ENCODE data around the gene CA5A. TPM values are rescaled to one million over a fixed set of nuclear protein-coding genes. Genes with fewer than 3 reads are reported as not detected.

The CA5A gene
- total and polyA plus RNA-seq, 2 experiments from 2014 or later = not detected

DNA sequence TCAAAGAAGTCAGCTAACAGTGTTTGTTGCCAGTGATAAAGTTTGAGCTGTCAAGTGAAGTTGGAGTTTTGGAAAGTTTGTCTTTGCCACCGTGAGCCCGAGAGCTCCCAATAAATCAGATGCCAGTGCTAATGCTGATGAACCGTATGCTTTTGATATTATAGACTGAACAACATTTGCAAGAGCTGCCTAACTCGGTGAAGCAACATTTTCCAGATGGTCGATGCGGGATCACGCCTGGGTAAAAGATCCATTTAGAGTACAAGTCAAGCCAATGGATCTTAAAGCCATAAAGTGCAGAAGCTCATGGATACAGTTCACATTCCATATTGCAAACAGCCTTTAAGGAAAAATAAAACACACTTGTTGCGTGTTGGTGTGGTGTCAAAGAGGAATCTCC, 24.5 kb upstream of the CA5A start:
- H3K4me3 Mint-ChIP-seq = no peak overlapping the region

More for the DNA sequence above, 24.5 kb upstream of the CA5A start:
- Mint-ChIP-seq H3K4me1 (peaks cover 41% of the 10 kb centered on the region), H3K36me3 (ENCODE audit: low read depth) (peaks cover 6% of the 10 kb centered on the region; the same call in 1 of the 3 replicates), H3K27me3 (ENCODE audit: insufficient read depth, low read depth, poor library complexity) (peaks cover 8% of the 10 kb centered on the region), H3K27ac (no peak overlapping the region), H3K9me3 (no peaks in the 10 kb centered on the region)
- Histone ChIP-seq H3F3A (replicated peaks; ENCODE audit: low read depth) (0 out of 2 replicates have a peak, but pooled peaks cover 5% of the 10 kb centered on the region), H3K9me2 (ENCODE audit: insufficient read depth) (no peaks in the 10 kb centered on the region), H3K27ac (ENCODE audit: low read depth) (no peak overlapping the region), H3K27me3 (ENCODE audit: insufficient read depth) (no peaks in the 10 kb centered on the region), H3K4me2 (no peak overlapping the region), H3K4me3 (no peak overlapping the region), H3K79me2 (replicated peaks; ENCODE audit: insufficient read depth) (peaks cover 98% of the 10 kb centered on the region), H2AFZ (no peak overlapping the region), H4K20me1 (replicated peaks; ENCODE audit: insufficient read depth) (peaks cover 15% of the 10 kb centered on the region), H3K4me1 (ENCODE audit: insufficient read depth) (peaks cover 11% of the 10 kb centered on the region; the same call in 1 of the 2 replicates), H3K36me3 (ENCODE audit: insufficient read depth) (no peaks in the 10 kb centered on the region; the same call in 1 of the 2 replicates)
- DNase-seq (ENCODE audit: low spot score) = no peak
- no peak for TF ChIP-seq JUNB (IDR thresholded peaks at IDR 0.05; ENCODE audit: unreplicated experiment)
- no peak for TF ChIP-seq REST (IDR thresholded peaks at IDR 0.05; ENCODE audit: unreplicated experiment)
- no peak for TF ChIP-seq EZH2phosphoT487 (IDR thresholded peaks at IDR 0.05; ENCODE audit: unreplicated experiment)
- TF ChIP-seq CREB1 (CRISPR knock-in tag; IDR thresholded peaks at IDR 0.05; ENCODE audit: low read depth) = no peak
- TF ChIP-seq, protein P1, sequence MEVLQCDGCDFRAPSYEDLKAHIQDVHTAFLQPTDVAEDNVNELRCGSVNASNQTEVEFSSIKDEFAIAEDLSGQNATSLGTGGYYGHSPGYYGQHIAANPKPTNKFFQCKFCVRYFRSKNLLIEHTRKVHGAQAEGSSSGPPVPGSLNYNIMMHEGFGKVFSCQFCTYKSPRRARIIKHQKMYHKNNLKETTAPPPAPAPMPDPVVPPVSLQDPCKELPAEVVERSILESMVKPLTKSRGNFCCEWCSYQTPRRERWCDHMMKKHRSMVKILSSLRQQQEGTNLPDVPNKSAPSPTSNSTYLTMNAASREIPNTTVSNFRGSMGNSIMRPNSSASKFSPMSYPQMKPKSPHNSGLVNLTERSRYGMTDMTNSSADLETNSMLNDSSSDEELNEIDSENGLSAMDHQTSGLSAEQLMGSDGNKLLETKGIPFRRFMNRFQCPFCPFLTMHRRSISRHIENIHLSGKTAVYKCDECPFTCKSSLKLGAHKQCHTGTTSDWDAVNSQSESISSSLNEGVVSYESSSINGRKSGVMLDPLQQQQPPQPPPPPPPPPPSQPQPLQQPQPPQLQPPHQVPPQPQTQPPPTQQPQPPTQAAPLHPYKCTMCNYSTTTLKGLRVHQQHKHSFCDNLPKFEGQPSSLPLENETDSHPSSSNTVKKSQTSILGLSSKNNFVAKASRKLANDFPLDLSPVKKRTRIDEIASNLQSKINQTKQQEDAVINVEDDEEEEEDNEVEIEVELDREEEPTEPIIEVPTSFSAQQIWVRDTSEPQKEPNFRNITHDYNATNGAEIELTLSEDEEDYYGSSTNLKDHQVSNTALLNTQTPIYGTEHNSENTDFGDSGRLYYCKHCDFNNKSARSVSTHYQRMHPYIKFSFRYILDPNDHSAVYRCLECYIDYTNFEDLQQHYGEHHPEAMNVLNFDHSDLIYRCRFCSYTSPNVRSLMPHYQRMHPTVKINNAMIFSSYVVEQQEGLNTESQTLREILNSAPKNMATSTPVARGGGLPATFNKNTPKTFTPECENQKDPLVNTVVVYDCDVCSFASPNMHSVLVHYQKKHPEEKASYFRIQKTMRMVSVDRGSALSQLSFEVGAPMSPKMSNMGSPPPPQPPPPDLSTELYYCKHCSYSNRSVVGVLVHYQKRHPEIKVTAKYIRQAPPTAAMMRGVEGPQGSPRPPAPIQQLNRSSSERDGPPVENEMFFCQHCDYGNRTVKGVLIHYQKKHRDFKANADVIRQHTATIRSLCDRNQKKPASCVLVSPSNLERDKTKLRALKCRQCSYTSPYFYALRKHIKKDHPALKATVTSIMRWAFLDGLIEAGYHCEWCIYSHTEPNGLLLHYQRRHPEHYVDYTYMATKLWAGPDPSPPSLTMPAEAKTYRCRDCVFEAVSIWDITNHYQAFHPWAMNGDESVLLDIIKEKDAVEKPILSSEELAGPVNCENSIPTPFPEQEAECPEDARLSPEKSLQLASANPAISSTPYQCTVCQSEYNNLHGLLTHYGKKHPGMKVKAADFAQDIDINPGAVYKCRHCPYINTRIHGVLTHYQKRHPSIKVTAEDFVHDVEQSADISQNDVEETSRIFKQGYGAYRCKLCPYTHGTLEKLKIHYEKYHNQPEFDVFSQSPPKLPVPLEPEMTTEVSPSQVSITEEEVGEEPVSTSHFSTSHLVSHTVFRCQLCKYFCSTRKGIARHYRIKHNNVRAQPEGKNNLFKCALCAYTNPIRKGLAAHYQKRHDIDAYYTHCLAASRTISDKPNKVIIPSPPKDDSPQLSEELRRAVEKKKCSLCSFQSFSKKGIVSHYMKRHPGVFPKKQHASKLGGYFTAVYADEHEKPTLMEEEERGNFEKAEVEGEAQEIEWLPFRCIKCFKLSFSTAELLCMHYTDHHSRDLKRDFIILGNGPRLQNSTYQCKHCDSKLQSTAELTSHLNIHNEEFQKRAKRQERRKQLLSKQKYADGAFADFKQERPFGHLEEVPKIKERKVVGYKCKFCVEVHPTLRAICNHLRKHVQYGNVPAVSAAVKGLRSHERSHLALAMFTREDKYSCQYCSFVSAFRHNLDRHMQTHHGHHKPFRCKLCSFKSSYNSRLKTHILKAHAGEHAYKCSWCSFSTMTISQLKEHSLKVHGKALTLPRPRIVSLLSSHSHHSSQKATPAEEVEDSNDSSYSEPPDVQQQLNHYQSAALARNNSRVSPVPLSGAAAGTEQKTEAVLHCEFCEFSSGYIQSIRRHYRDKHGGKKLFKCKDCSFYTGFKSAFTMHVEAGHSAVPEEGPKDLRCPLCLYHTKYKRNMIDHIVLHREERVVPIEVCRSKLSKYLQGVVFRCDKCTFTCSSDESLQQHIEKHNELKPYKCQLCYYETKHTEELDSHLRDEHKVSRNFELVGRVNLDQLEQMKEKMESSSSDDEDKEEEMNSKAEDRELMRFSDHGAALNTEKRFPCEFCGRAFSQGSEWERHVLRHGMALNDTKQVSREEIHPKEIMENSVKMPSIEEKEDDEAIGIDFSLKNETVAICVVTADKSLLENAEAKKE (CRISPR knock-in tag; IDR thresholded peaks at IDR 0.05) = no peak
- no peak for TF ChIP-seq ZNF331 (CRISPR knock-in tag; IDR thresholded peaks at IDR 0.05; ENCODE audit: low read depth)
- no peak for ATAC-seq

Data from GM23338 (cell line).